NCI-H345 (cell line): Measurements from ENCODE around the gene KDELR3.

ENCODE experiments used
- DNase-seq: peaks from one replicate; lab custom pipeline; 2025; lab: John Stamatoyannopoulos, UW

The KDELR3 gene

DNA sequence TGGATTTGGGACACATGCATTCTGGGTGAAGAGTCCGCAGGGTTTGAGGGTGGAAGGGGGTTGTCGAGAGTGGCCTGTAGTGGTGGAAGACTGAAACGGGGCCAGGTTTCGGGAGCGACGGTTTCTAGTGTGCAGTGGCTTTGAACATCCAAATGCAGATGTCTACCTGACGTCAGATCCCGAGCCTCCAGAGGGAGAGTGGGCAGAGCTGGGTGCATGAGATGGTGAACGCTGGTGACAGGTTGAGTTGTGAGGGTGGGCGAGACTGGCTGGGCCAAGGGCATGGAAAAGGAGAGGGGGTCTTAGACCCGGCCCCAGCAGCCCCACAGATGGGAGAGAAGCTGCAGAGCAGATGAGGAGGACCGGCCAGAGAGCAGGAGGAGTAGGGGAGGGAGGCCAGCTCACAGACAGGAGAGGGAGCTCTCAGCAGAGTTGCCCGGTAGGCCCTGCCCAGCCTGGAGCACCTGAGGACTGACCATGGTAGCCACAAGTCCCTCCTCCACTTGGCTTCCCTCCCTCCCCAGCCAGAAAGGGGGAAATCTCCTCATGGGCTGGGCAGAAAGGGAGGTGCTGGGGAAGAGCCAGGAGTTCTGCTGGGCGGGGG lies 27.0 kb upstream of the KDELR3 start:
- no peak for DNase-seq

DNA sequence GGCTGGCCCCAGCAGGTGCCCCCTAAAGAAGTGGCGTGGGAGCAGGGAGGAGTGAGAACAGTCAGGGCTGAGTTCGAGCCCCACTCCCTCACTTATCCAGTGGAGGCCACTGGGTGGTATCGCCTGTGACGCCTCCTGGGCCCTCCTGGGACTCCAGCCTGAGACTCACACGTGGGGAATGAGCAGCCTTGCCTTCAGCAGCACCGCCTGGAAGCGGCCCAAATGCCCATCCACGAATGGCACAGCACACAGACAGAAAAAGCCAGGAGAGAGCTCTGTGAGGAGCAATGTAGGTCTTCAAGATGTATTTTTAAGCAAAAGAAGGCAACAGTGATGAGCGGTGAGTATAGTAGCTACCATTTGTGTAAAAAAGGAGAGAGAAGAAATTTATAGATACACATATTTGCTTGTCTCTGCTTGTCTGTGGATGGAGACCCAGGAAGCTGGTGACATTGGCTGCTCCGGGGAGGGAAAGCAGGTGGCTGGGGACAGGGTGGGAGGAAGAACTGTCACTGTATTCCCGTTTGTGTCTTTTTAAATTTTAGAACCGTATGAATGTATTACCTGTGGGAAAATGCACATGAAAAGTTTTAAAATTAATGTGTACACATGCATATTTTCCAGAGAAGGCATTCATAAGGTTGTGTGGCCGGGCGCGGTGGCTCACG lies 26.1 kb upstream of the KDELR3 start:
- DNase-seq, result no peak

DNA sequence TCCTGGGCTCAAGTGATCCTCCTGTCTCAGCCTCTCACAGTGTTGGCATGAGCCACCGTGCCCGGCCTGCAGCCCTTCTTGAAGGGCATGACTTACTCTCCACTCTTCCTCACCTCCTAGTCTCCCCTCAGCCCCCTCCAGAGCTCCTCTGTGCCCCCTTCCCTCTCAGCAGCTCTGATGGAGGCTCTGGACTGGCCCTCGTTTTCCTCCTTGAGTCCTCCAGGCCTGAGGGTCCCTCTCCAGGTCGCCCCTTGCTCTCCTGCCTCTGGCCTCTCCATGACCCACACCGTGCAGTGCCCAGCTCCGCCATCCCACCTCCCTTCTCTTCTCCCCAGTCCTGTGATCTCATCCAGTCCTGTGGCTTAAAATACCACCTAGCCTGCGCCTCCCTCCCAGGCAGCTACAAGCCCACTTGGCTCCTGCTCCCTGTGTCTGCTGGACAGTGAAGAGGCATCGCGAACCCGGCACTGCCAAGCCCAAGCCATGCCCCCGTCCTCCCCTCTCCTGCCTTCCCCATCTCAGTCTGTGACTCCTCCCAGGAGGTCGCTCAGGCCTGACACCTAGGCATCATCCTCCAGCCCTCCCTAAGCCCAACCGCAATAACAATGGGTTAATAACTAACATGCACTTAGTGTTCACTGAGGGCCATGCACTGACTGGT lies 24.8 kb upstream of the KDELR3 start:
- DNase-seq, result no peak

DNA sequence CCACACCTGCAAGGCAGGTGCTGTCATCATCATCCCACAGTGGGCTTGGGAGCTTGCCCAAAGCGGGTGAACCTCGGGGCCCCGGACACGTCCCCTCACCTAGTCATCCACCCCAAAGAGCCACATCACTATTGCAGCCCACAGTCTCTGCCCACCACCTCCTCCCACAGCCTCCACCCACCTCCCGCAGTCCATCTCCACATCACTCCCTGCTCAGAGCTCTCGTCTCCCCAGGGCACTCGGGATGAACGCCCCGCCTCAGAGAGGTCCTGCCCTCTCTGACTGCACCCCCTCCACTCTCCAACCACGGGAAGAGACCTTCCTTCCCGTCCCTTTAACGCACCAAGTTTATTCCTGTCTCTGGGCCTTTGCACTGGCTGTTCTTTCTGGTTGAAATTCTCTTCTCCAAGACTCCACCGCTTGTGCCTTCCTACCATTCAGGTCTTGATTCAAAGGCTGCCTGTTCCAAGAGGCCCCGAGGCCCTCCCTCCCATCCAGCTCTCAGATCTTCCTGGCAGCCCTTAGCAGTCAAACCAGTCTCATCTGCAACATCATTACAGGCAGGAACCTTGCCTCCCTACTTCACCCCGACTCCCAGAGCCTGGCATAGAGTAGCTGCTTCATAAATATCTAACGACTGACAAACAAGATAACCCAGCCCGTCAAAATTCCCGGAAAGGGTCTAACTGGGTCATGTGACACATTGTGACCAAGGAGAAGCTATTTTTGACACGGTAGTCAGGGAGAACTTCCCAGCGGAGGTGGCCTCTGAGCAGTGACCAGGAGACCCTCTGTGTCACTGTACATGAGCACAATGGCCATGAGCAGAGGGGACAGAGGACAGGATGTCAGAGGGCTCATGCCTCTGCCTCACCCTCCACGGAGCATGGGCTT lies 24.0 kb upstream of the KDELR3 start:
- DNase-seq, result no peak

DNA sequence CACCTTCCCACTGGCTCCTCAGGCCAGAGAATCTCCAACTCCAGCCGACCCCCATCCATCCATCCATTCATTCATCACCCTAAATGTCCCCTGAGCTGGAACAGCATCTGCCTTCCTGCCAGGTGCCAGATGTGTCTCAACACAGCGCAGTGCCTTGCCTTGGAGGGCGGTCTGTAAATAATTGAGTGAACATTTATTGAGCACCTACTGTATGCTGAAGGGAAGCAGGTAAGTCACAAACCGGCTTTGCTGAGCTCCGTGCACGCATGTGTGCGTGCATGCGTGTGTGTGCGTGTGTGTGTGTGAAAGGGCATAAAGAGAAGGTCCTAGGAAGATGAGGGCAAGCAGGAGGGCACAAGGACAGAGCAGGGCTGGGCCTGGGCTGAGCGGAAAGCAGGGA lies 23.1 kb upstream of the KDELR3 start:
- DNase-seq, result no peak

DNA sequence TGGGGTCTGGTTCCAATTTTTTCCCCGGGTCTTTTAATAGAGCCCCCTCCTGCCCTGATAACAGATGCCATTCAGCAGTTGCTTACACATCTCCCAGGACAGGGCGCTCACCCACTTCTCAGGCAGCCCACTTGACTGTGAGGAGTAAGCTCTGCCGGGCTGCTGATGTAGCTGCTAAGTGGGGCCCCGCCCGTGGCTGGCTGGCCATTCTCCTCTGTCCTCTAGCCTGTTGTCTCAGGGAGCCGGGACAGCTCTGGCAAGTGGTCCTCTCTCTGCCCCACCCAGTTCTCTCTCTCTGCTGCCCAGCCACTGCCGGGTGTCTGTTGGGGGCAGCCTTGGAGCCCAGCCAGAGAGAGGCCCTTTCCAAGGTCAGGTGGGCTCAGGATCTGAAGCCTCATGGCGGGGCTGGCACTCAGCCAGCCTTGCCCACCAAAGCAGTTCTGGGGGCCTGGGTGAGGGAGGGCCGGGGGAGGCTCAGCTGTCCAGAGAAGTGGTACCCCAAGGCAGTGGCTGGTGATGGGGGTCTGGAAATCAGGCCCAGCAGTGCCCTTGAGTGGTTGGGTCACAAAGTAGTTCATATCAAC lies 21.8 kb upstream of the KDELR3 start:
- DNase-seq, result no peak

DNA sequence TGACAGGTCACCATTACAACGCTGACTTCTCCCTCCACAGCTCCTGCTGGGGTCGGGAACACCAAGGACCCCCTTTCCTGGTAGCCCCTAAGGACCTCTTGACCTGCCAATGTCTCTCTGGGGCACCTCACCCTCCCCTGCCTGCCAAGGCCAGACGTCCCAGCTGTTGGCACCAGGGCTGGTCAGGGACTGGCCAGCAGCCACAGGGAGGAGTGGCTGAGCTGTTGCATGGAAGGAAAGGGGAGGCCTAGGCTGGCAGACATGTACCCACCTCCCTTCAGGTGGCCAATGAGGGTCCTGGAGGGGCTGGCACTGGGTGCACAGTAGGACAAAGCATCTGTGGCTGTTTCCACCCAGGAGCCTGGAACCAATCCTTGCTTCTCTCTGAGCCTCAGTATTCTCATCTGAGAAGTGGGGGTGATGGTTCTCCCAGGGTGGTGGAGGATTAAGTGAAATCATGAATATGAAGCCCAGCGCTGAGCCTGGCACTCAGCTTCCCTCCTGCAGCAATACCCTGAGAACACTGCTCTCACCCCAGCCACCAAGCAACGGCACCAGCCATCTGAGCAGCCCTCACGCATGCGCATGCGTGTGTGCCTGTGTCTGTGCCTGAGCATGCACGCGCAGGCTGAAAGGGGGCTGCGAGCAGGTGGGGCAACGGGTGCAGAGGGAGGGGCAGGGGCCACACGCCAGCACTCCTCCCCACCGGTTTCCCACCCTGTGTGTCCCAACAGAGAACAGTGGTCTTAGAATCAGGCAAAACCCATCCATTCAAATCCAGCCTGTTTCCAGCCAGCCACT lies 18.8 kb upstream of the KDELR3 start:
- DNase-seq, result no peak

DNA sequence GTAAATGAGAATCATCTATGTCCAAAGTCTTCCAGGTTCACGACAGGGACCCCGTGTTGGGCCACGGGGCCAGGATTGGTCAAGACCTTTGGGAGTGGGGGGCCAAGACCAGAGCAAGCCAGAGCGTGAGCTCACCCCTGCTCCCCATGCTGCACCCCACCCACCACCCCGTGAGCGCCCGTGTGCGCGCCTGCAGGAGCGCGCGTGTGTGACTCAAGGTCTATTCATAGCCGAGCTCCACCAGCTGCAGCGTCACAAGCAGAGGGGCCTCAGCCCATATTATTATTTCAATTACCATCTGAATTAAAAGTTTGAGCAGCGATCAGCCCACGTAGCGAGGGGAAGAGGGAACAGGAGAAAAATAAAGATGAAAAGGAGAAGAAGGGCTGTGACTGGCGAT lies 18.1 kb upstream of the KDELR3 start:
- no peak for DNase-seq

DNA sequence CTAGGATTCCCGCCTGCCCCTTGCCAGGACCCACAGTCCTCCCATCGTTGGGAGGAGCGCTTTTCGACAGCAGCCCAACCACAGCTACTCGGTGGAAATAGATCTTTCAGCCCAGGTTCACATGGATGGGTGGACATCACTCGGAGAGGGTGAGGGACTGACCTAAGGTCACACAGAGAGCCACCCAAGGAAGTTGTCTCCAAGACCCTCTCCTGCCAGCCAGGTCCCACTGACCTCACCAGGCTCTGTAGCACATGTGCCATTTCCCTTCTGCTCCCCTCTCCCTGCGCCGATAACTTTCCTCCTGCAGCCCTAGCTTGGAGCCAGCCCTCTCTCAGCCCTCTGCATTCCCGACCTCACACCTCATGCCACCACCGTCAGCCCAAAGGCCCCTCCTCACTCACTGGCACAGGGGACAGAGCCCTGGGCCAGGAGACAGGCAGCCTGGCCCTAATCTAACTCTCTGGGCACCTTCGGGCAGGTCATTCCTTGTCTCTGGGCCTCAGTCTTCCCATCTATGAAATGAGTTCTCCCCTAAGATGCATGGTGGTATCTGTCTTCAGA lies 17.6 kb upstream of the KDELR3 start:
- no peak for DNase-seq

DNA sequence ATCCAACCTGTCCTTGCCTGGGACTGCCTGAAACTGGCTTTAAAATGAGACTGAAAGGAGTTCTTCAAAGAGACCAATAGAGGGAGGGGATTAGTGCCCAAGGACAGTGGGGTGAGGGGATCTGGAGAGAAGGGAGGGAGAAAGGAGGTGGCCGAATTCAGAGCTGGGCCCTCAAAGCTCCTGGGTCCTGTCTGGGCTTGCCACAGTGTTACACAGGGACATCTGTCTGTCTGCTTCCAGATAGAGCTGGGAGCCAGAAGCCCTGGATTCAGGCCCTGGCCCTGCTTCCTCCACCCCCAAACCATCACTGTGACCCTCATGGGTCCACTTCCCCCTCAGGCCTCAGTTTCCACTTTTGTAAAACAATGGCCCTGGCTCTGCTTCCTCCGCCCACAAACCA lies 16.5 kb upstream of the KDELR3 start:
- DNase-seq, result no peak

DNA sequence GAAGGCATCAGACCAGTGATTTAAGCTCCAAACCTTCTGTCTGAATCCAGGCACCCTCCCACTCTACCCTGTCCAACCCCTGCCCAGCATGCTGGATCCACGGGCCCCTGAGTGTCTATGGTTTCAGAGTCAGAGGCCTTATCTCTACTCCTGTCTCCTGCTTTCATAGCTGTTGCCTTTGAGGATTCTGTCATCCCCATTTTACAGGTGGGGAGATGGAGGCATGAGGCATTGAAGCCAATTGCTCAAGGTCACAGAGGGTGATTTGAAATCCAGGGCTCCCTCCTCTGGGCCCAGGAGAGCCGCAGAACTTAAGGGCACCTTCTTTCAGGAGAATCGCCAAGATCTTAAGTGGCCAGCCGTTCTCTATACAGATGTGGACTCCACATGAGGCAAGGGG lies 16.0 kb upstream of the KDELR3 start:
- DNase-seq, result no peak

DNA sequence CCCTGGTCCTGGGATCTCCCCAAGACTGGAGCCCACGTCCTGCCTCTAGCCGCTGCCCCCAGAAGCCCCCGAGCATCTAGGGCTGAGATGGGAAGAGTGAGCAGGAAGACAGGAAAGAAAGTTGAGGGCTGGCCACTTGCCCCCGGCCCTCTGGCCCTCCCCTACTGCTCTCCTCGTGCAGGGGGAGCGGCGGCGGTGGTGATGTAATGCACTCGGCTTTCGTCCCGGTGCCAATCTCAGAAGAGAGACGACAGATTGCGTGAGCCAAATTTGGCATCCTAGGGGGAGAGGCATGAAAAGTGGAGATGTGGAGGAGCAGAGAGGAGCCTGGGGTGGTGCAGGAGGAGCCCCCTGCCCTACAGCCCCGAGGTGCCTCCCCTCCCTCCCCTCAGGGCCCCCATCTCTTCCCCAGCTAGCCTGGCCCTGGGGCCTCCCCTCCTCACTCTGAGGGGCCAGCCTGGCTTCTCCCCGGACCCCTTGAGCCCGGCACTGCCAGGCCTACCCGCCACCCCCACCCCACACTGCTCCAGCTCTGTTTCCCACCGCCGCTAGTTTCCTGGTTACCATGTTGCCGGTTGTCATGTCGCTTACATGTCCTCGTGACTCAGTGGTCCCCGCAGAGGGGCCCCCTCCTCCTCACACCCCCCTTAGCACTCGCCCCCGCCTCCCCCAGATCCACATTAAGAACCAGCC lies 15.4 kb upstream of the KDELR3 start:
- DNase-seq, result no peak

DNA sequence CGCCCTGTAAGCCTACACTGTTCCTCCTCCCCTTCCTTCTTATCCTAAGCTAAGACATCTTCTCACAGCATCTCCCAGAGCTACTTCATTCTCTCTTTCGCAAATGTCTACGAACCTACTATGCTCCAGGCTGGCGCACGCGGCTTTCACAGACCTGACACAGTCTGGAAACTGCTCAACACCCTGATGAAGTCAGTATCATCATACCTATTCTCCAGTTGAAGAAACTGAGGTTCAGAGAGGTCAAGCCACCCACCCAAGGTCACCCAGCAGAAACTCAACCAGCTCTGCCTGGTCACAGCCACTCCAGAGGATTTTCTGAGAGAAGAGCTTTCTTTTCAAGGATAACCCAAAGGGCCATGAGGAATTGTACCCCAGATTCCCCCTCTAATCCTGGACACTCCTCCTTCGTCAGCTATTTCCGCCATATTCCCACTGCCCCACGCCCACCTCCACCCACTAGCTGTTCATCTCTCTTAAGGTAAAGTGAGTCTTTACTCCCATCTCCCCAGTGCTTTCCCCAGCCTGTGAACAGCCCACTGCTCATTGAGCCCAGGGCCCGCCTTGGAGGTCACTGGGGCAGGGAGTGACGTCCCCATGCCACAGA lies 14.7 kb upstream of the KDELR3 start:
- DNase-seq, result no peak

DNA sequence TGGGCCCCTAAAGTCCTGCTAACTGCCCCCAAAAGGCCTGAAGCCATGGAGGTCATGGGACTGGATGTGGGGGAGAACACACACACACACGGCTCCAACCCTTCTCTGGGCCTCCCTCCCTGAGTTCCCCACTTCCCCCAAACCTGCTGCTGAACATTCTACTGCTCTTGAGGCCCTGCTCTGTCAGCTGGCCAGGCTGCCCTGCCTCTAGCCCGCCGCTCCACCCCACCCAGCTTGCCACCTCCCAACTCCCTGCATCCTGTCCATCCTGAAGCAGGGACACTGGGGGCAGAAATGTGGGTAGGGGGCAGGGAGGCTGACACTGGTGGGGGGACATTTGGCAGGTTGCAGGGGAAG lies 13.9 kb upstream of the KDELR3 start:
- DNase-seq, result no peak

DNA sequence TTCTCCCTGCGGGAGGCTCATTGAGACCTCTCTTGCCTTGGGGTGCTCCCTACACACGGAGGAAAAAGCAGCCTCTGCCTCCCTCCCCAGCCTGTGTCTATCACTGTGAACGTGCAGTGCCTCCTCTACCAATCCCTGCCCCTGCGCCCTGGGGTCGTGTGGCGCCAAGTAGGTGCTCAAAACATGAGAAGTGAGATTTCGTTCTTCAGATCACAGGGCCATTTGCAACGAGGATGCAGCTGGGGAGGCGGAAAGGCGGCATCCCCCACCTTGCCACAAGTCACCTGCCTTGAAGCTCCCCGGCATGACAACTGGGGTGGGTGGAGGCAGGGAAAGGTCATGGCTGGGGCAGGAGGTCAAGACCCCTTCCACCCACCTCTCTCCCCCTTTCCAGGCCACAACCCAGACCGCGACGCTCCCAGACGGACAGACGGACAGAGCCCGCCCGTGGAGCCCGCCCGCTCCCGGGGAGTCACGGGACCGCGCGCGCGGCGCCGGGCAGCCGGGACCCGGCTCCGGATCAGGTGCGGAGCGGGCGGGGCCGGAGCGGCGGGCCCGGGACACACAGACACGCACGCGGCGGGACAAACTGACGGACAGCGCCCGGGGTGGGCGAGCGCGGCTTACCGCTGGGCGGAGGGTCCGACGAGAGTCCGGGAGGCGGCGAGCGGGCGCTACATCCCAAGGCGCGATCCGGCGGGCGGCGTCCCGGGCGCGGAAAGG lies 13.4 kb upstream of the KDELR3 start:
- peak; percentile 4 for DNase-seq

DNA sequence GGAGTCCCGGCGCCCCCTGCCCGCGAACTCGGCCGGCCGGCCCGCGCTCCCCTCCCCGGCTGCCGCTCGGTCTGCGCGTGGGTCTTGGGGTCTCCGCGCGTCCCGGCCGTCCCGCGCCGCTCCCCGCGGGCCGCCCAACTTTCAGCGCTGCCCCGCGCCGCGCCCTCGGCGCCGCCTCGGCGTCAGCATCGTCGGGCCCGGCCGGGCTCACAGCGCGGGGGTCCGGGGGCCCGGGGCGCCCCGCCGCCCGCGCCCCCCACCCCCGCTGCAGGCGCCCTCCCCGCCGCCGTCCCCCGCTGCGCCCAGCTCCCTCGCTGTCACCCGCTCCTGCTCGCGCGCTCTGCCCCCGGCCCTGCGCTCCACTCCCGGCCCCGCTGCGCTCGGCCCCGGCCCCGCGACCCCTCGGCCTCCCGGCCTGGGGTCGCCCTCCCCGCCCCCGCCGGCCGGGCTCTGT lies 12.8 kb upstream of the KDELR3 start, which contains the start of gene KCNJ4:
Gene KCNJ4 (minus strand): TSS at position 124 of the 454 bp plus-strand sequence. CDS start 27,067 bp downstream, outside the sequence.
- DNase-seq, result peak; percentile 2

DNA sequence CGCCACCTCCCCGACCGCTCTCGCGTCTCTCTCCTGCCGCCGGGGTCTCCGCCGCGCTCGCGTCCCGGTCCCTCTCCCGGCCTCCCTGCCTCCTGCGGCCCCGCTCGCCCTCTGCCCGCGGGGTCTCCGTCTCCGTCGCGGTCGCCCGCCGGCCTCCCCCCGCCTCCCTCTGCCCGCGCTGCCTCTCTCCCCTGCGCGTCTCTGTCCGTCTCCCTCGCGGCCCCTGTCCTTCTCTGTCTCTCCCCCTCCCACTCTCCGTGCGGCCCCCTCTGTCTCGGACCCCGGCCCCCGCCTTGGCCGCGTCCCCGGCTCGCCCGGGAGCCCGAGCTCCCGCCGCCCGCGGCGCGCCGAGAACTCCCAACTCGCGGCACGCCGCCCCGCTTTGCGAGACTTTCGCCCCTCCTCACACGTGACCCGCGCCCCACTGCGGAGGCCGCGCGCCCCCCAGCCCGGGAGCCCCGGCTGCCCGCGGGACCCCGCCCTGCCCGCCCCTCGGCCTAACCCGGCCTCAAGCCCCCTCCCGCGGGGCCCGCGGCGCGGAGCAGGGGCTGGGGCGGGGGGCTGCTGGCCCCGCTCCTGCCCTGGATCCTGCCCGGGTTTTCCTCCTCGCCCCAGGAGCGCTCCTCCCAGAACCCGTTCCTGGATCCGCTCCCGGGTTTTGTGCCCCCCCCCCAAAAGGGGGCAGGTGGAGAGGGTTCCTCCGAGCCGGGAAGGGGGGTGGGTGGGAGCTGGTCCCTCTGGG lies 12.2 kb upstream of the KDELR3 start:
- peak; percentile 58 for DNase-seq

DNA sequence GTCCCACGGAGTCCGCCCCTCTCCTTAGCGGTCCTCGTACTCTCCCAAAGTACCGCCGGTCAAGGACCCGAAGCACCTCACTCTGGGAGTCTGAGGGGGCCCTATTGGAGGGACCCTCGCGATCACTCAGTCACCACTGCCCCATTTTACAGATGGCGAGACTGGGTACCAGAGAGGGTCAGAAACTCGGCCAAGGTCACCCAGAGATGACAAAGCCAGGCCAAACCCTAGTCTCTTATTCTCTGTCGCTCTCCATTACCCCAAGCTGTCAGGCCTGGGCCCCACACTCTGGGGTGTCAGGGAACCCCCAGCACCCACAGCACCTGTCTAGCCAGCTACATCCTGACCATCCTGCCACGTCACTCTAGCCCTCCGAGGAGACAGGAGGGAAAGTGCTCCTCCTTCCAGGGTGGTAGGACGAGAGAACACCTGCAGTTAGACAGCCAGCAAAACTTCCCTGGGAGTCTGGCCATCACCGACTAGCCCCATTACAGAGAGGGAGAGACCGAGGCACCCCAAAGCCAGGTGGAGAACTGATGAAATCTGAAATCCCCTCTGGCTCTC lies 11.5 kb upstream of the KDELR3 start:
- DNase-seq, result no peak
